HepG2 (cell line): ENCODE measurements around the gene MYL4. TPM values are rescaled to one million over a fixed set of nuclear protein-coding genes. Genes with fewer than 3 reads are reported as not detected.
A peak's percentile ranks its signal among the peaks of the same experiment; 100 is the strongest.

ENCODE experiments used
- ATAC-seq: fragments of 200-7000 bp; cut with Tn5 transposase; 3 replicates; pipeline ENCODE4 v1.9.1; 2020; ENCODE audit warnings: mild to moderate bottlenecking, moderate library complexity
- BruUV-seq: library from RNA; stranded (reverse); fragments of 400-500 nt; replicated peaks from 2 replicates; lab custom pipeline; 2021; lab: Mats Ljungman, UMichigan
- CTCF ChIA-PET: fragments of 300-600 bp; formaldehyde crosslinking; extraction: SDS; loops from one replicate; lab custom pipeline; 2021; ENCODE audit warnings: low total read pairs, inconsistent platforms, low intra/inter-chr PET ratio; lab: Yijun Ruan, JAX
- POLR2A ChIA-PET: fragments of 350-600 bp; sonication (Branson Sonifier 250); formaldehyde crosslinking; loops from one replicate; lab custom pipeline; 2020; ENCODE audit warnings: antibody characterized with exemption, inconsistent platforms; lab: Yijun Ruan, JAX
- DNase-seq: peaks from one replicate; pipeline ENCODE4 v3.0.0-alpha.2; 2015; ENCODE audit warnings: low spot score
- FAIRE-seq: peaks from 3 replicates; lab custom pipeline; 2011; peaks lifted over from hg19 to GRCh38; lab: Jason Lieb, UNC
- H2AFZ ChIP-seq: one replicate; pipeline ENCODE4 v1.6.1; 2011; ENCODE audit warnings: low read length, inconsistent platforms
- H3K27ac ChIP-seq: fragments of 300-600 bp; 3 replicates; pipeline ENCODE4 v1.8.0; 2011; ENCODE audit warnings: mixed run types, mild to moderate bottlenecking, mixed read lengths, low read length, inconsistent platforms; ENCODE audit not compliant: insufficient read depth; ENCODE audit errors: extremely low read length
- H3K27me3 ChIP-seq, 2 experiments: fragments of 200-600 bp in 1 of 2; 2 replicates in 1 of 2; 3 replicates in 1 of 2; pipeline versions ENCODE4 v1.6.0 to v1.8.0; 2011; ENCODE audit warnings: low read length in 2 of 2, mild to moderate bottlenecking in 2 of 2, moderate library complexity in 2 of 2, inconsistent platforms in 1 of 2; ENCODE audit not compliant: insufficient read depth in 2 of 2, control insufficient read depth in 1 of 2
- H3K36me3 ChIP-seq, 2 experiments: fragments of 200-600 bp in 1 of 2; replicated peaks in 1 of 2; 2 replicates in 1 of 2; 3 replicates in 1 of 2; pipeline versions ENCODE4 v1.5.1 to v1.8.0; 2011; ENCODE audit warnings: low read length in 2 of 2, inconsistent platforms in 1 of 2; ENCODE audit not compliant: insufficient read depth in 2 of 2, control insufficient read depth in 1 of 2
- H3K4me1 ChIP-seq: 2 replicates; pipeline ENCODE4 v1.5.1; 2012; ENCODE audit warnings: low read length, inconsistent platforms; ENCODE audit not compliant: insufficient read depth
- H3K4me2 ChIP-seq: 2 replicates; pipeline ENCODE4 v1.6.0; 2011; ENCODE audit warnings: low read depth, low read length, inconsistent platforms
- H3K4me3 ChIP-seq, 3 experiments: fragments of 200-600 bp in 1 of 3; sonication (generic), shearing (Covaris generic) in 1 of 3; replicated peaks in 1 of 3; 2 replicates each; pipeline ENCODE4 v1.5.1; 2011 to 2016; ENCODE audit warnings: low read length in 3 of 3, inconsistent platforms in 2 of 3, low read depth in 2 of 3, mild to moderate bottlenecking in 2 of 3, control low read depth in 1 of 3, mixed read lengths in 1 of 3; ENCODE audit not compliant: insufficient read depth in 1 of 3
- H3K79me2 ChIP-seq: one replicate; pipeline ENCODE4 v1.6.1; 2011; ENCODE audit warnings: low read length, inconsistent platforms; ENCODE audit not compliant: insufficient read depth
- H3K9ac ChIP-seq: 2 replicates; pipeline ENCODE4 v1.6.0; 2011; ENCODE audit warnings: mild to moderate bottlenecking, low read depth, low read length, inconsistent platforms; ENCODE audit not compliant: insufficient read depth
- H3K9me3 ChIP-seq: 2 replicates; pipeline ENCODE4 v1.5.1; 2012; ENCODE audit warnings: mild to moderate bottlenecking, low read length
- H4K20me1 ChIP-seq: 2 replicates; pipeline ENCODE4 v1.6.0; 2011; ENCODE audit warnings: inconsistent platforms, mild to moderate bottlenecking, low read length, moderate library complexity; ENCODE audit not compliant: insufficient read depth
- ARID5B ChIP-seq: IDR thresholded peaks from 2 replicates; pipeline ENCODE4 v1.4.0; 2020; ENCODE audit warnings: mild to moderate bottlenecking, missing genetic modification reagents
- TRIM22 ChIP-seq: fragments of 450-650 bp; IDR thresholded peaks from 2 replicates; pipeline ENCODE4 v1.6.1; 2017
- ZNF17 ChIP-seq: sonication (generic); formaldehyde crosslinking; IDR thresholded peaks from 2 replicates; pipeline ENCODE4 v1.5.0; 2020; ENCODE audit warnings: mild to moderate bottlenecking, missing genetic modification reagents
- ZNF720 ChIP-seq: sonication (generic); formaldehyde crosslinking; IDR thresholded peaks from 2 replicates; pipeline ENCODE4 v1.4.0; 2020; ENCODE audit warnings: missing genetic modification reagents
- WGBS: methylation state at CpG from one replicate; pipeline ENCODE4 v1.1.6; 2017; ENCODE audit warnings: low lambda C conversion rate; 5-methylcytosine and 5-hydroxymethylcytosine counted together
- in situ Hi-C: cut with HindIII; loops from 2 replicates; pipeline ENCODE4 v1.10.0; 2017; ENCODE audit warnings: low pct_unique_long_range_greater_than_20kb; ENCODE audit not compliant: extremely low pct_ligation_motif_present
- intact Hi-C: fragments of 100-400 bp; cut with micrococcal nuclease; formaldehyde crosslinking; loops from one replicate; pipeline ENCODE4 v1.10.0; 2022; ENCODE audit not compliant: unreplicated experiment
- polyA plus RNA-seq, 8 experiments: library from polyadenylated mRNA; depleted of rRNA in 3 of 8; stranded (reverse) in 7 of 8; unstranded in 1 of 8; fragments of >200 nt; fragmentation: Illumina TruSeq in 4 of 8; extraction: Trizol in 4 of 8; gene quantifications; 2 replicates each; pipeline versions ENCODE4 v1.2.1 to v1.2.3, GENCODE V29; 2011 to 2016; ENCODE audit warnings: low read depth in 4 of 8, missing spikeins in 1 of 8, mixed read lengths in 1 of 8; ENCODE audit not compliant: insufficient read depth in 1 of 8
- total RNA-seq, 5 experiments: library from RNA; depleted of rRNA; stranded (reverse); fragments of >200 nt; fragmentation: Illumina TruSeq; extraction: Trizol; gene quantifications; 2 replicates each; pipeline ENCODE4 v1.2.3, GENCODE V29; 2016; ENCODE audit warnings: low read depth in 1 of 5

MYL4 gene
- total and polyA plus RNA-seq, 2 of the 13 experiments (the other 11 are each of a cell fraction or from before 2014, with no cell fraction given) = not detected

- intact Hi-C loops = loop anchor here (10.0 kb wide), 1 partner anchor 389 kb away; no protein-coding TSS in a partner anchor
- no peak for ATAC-seq
- Histone ChIP-seq H4K20me1 (no peaks in the 10 kb centered on the region), H3K27me3 (peaks cover 8 to 21% of the 10 kb centered on the region in 2 experiments; a peak in 2 of 5 replicates), H3K4me2 (peak overlapping the region; percentile 25; the same call in 1 of the 2 replicates), H3K79me2 (no peaks in the 10 kb centered on the region), H3K27ac (no peak overlapping the region), H3K4me3 (no peak overlapping the region), H3K9me3 (peaks cover 9% of the 10 kb centered on the region; the same call in 1 of the 2 replicates), H3K36me3 (no peaks in the 10 kb centered on the region), H3K4me1 (peaks cover 37% of the 10 kb centered on the region), H2AFZ (no peak overlapping the region), H3K9ac (peak overlapping the region; percentile 2; the same call in 1 of the 2 replicates)
- DNase-seq = peak; percentile 45
- ChIA-PET POLR2A (no interaction called here), CTCF (no interaction called here)
- in situ Hi-C loops = no loop called here
- 7% methylated on average over 3 of the region's 3 CpGs for WGBS
- BruUV-seq = no TSS peak
- TF ChIP-seq ARID5B (CRISPR knock-in tag) = peak; percentile 46; the same call in 1 of the 2 replicates
- TF ChIP-seq TRIM22 = no peak
- no peak for TF ChIP-seq ZNF720 (CRISPR knock-in tag)
- TF ChIP-seq ZNF17 (CRISPR knock-in tag) = no peak
- FAIRE-seq = no peak
Measured at GRCh38 chr17:47225436-47225858, 16.3 kb downstream of the MYL4 start.
